Keratinocyte (primary cell): ENCODE results near the gene ART4.

ENCODE experiments used
- CTCF ChIP-seq, 3 experiments: IDR thresholded peaks in 1 of 3; conservative IDR thresholded peaks in 1 of 3; optimal IDR thresholded peaks in 1 of 3; 2 replicates in 2 of 3; 3 replicates in 1 of 3; pipeline versions ENCODE3 to v1.5.1; 2011; ENCODE audit warnings: low read length in 3 of 3, mild to moderate bottlenecking in 3 of 3, moderate library complexity in 2 of 3, control low read depth in 1 of 3, inconsistent platforms in 1 of 3; ENCODE audit not compliant: insufficient read depth in 2 of 3; ENCODE audit errors: extremely low read depth in 1 of 3
- EZH2 ChIP-seq: IDR thresholded peaks from one replicate; pipeline ENCODE4 v1.6.1; 2012; ENCODE audit warnings: inconsistent platforms, mild to moderate bottlenecking, low read length, moderate library complexity

- no peak for TF ChIP-seq CTCF (optimal IDR thresholded peaks at IDR 0.05 in 1 of 3, IDR thresholded peaks at IDR 0.05 in 1 of 3, conservative IDR thresholded peaks at IDR 0.05 in 1 of 3; ENCODE audit: extremely low read depth in 1 of 3, insufficient read depth in 2 of 3, low read length in 3 of 3)
- TF ChIP-seq EZH2 = no peak
These were observed 19.2 kb downstream of the ART4 start for GRCh38 chr12:14824012-14824634.
